C4-2B (cell line): ENCODE measurements around the gene CAB39.

ENCODE experiments used
- ZFX ChIP-seq: fragments of 450-650 bp; IDR thresholded peaks from 2 replicates; pipeline ENCODE4 v1.6.1; 2017
- TF ChIP-seq, protein P1 (sequence below): fragments of 450-650 bp; conservative IDR thresholded peaks from 2 replicates; pipeline ENCODE4 v1.5.1; 2017; ENCODE audit warnings: mild to moderate bottlenecking

- TF ChIP-seq, protein P1, sequence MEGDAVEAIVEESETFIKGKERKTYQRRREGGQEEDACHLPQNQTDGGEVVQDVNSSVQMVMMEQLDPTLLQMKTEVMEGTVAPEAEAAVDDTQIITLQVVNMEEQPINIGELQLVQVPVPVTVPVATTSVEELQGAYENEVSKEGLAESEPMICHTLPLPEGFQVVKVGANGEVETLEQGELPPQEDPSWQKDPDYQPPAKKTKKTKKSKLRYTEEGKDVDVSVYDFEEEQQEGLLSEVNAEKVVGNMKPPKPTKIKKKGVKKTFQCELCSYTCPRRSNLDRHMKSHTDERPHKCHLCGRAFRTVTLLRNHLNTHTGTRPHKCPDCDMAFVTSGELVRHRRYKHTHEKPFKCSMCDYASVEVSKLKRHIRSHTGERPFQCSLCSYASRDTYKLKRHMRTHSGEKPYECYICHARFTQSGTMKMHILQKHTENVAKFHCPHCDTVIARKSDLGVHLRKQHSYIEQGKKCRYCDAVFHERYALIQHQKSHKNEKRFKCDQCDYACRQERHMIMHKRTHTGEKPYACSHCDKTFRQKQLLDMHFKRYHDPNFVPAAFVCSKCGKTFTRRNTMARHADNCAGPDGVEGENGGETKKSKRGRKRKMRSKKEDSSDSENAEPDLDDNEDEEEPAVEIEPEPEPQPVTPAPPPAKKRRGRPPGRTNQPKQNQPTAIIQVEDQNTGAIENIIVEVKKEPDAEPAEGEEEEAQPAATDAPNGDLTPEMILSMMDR, result no peak
- no peak for TF ChIP-seq ZFX
Measured at GRCh38 chr2:230770804-230771203, 58.2 kb downstream of the CAB39 start.
